Mucosa of gallbladder (tissue), 1 donor: ENCODE measurements around the gene SRRT. TPM values are rescaled to one million over a fixed set of nuclear protein-coding genes. Genes with fewer than 3 reads are reported as not detected.
A peak's percentile ranks its signal among the peaks of the same experiment; 100 is the strongest.
"Not testable (repeated sequence)": the region's sequence is repeated elsewhere in the genome, so short reads cannot be mapped to it uniquely, and the experiment has no call there.

ENCODE experiments used
- DNase-seq: peaks from one replicate; pipeline ENCODE4 v3.0.0-alpha.2; 2020; ENCODE audit warnings: low spot score
- total RNA-seq: library from RNA; stranded (reverse); gene quantifications from one replicate; pipeline ENCODE4 v1.2.1, GENCODE V29; 2021
- donor health status: DM: no; HTN: no; CAD: no.

The SRRT gene
- total RNA-seq, 1 donor from 2014 or later = 150 TPM

DNA sequence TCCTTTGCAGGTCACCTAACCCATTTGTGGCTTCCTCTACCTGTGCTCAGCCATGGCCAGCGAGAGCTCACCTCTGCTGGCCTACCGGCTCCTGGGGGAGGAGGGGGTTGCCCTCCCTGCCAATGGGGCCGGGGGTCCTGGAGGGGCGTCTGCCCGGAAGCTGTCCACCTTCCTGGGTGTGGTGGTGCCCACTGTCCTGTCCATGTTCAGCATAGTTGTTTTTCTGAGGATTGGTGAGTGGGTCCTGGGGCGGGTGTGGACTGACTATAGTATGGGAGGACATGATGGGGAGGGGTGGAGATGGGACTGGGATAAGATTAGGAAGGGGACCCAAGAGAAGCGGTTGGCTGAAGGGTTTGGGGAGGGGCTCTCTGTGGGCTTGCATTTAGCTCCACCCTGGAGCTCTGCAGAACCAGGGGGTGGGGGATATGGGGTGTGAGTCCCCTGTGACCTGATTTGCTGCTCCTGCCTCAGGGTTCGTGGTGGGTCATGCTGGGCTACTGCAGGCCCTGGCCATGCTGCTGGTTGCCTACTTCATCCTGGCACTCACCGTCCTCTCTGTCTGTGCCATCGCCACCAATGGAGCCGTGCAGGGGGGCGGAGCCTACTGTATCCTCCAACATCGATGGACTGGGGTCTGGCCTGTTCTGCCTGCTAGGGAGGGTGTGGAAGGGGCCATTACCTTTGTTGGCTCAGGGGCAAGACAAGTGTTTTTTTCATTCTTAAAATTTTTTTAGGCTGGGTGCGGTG is 20.6 kb upstream of the SRRT start:
- no peak for DNase-seq

DNA sequence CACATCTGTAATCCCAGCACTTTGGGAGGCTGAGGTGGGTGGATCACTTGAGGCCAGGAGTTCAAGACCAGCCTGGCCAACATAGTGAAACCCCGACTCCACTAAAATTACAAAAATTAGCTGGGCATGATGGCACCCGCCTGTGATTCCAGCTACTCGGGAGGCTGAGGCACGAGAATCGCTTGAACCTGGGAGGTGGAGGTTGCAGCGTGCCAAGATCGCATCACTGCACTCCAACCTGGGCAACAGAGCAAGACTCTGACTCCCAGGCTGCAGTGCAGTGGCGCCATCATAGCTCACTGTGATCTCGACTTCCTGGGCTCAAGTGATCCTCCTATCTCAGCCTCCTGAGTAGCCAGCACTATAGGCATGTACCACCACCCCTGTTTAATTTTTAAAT is 20.0 kb upstream of the SRRT start:
- not testable (repeated sequence) for DNase-seq

DNA sequence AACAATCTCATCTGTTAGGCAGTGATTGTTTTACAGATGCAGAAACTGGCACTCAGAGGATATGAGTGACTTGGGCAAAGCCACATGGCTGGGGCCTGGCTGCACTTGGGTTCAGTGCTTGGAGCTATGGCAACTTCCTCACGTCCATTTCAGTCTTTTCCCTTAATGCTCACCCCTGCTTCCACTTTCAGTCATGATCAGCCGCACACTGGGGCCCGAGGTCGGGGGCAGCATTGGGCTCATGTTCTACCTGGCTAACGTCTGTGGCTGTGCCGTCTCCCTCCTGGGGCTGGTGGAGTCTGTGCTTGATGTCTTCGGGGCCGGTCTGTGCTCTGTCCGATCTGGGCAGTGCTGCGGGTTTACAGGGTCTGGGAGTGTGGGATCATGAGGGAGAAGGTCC is 19.4 kb upstream of the SRRT start:
- no peak for DNase-seq

DNA sequence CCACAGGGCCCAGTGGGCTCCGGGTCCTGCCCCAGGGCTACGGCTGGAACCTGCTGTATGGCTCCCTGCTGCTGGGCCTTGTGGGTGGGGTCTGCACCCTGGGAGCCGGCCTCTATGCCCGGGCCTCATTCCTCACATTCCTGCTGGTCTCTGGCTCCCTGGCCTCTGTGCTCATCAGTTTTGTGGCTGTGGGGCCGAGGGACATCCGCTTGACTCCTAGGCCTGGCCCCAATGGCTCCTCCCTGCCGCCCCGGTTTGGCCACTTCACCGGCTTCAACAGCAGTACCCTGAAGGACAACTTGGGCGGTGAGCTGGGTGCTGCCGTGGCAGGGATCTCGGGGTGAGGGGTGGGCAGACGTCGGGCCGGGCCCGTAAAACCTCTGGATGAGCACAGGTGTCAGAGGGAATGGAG is 18.0 kb upstream of the SRRT start:
- no peak for DNase-seq

DNA sequence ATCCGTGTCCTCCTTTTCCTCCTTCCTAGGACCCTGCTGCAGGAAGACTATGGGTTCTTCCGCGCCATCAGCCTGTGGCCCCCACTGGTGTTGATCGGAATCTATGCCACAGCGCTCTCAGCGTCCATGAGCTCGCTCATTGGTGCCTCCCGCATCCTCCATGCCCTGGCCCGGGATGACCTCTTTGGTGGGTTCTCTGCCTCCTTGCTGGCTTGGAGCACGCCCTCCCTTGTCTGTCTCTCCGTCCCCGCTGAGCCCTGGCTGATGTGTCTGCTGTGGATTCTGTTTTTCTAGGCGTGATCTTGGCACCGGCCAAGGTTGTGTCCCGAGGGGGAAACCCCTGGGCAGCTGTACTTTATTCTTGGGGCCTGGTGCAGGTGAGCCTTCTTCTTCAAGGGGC is 15.0 kb upstream of the SRRT start:
- no peak for DNase-seq

DNA sequence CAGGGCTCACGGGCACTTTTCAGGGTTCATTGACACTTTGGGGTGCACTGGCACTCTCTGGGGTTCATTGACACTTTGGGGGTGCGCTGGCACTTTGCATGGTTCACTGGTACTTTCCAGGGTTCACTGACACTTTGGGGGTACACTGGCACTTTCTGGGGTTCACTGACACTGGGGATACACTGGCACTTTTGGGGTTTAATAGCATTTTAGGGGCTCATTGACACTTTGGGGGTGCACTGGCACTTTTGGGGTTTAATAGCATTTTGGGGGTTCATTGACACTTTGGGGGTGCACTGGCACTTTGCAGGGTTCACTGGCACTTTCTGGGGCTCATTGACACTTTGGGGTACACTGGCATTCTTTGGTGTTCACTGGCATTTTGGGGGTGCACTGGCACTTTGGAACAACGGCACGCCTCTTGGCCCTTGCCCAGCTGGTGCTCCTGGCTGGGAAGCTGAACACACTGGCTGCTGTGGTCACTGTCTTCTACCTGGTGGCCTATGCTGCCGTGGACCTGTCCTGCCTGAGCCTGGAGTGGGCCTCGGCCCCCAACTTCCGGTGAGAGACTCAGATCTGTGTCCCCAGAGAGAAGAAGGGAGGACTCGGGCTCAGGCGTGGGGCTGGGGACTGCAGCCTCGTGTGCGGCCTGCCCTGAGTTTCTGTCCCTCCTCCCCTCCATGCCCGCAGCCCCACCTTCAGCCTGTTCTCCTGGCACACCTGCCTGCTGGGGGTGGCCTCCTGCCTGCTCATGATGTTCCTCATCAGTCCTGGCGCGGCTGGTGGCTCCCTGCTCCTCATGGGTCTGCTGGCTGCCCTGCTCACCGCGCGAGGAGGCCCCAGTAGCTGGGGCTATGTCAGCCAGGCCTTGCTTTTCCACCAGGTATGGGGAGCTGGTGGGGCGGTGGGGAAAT is 13.9 kb upstream of the SRRT start:
- no peak for DNase-seq

DNA sequence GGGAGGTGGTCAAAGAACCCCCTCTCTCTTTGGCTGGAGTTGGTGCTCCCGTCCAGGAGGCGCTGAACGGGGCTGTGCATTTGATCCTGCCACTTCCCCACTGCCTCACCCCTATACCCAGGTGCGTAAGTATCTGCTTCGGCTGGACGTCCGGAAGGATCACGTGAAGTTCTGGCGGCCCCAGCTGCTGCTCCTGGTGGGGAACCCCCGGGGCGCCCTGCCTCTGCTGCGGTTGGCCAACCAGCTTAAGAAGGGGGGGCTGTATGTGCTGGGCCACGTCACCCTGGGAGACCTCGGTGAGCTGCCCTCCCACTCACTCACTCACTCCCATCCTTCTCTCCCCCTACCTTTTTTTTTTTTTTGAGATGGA is 13.3 kb upstream of the SRRT start:
- DNase-seq = no peak

DNA sequence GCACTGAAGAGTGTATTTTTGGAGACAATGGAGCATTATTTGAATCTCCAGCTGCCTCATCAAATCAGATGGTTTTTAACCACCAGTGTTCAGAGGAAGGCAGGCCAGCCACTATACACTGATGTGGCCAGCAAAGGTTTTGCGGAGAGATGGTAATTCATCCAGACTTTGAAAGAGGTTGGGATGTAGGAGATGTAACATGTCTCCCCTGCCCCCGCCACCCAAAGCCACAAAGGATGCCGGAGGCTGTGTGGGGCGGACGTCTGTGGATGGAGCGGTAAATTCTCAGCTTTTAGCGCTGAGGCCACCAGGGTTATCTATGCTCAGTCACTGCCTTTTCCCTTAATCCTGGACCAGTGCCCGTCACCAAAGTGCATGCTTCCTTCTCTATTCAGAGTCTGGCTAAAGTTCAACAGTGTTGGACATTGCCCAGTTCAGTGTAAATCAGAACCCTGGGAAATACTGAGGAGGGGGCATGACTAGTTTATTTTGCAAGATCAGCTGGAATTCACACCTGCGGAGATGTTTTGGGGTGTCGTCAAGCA is 11.4 kb upstream of the SRRT start:
- peak; percentile 73 for DNase-seq

DNA sequence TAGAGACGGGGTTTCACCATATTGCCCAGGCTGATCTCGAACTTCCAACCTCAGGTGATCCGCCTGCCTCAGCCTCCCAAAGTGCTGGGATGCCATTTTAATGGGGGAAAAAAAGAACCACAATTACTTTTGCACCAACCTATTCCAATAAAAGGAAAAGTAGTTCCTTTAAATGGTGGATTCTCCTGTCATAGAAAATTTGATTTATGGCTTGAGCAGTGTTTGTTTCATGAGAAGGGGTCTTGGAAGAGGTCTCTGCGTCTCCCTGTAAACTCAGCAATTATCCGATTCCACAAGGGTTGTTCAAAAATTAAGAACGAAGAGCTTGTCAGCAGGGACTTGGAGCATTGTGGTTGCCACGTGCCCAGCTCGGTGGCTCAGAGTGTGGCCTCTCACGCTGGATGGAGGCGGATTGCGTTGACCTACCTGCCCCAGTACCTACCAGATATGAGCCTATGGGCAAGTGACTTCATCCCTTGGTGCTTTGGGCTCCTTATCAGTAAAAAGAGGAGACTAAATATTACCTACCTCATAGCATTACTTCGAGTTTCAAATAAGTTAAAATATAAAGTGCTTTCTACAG is 10.5 kb upstream of the SRRT start:
- DNase-seq = no peak

DNA sequence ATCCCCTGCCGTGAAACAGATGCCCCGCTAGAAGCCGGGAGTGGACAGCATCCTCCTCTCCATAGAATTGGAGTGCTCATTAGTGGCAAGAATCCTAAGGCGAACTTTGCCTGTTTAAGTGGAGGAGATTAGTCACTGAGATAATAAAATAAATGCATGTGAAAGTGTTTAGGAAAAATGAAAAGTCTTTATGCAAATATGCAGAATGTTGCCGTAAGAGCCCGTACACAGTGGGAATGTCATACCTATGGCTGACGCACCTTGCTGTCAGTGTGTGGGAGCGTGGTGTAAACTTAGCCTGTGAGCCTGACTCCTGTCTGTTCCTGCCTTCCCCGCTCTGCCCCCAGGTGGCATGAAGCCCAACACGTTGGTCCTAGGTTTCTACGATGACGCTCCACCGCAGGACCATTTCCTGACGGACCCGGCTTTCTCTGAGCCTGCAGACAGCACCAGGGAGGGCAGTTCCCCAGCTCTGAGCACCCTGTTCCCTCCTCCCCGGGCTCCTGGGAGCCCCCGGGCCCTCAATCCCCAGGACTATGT is 9.5 kb upstream of the SRRT start:
- DNase-seq = no peak

DNA sequence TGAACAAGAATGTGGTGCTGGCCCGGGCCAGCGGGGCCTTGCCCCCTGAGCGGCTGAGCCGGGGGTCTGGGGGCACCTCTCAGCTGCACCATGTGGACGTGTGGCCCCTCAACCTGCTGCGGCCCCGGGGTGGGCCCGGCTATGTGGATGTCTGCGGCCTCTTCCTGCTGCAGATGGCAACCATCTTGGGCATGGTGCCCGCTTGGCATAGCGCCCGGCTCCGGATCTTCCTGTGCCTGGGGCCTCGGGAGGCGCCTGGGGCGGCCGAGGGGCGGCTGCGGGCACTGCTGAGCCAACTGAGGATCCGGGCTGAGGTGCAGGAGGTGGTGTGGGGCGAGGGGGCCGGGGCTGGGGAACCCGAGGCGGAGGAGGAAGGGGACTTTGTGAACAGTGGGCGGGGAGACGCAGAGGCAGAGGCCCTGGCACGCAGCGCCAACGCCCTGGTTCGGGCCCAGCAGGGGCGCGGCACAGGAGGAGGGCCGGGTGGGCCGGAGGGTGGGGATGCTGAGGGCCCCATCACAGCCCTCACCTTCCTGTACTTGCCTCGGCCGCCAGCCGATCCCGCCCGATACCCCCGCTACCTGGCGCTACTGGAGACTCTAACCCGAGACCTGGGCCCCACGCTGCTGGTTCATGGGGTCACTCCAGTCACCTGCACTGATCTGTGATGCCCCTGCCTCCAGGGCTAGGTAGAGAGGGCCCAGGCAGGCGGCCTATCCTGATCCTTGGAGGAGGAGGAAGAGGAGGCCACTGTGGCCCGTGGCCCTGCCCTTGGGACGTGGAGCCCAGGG is 8.8 kb upstream of the SRRT start:
- DNase-seq = peak; percentile 92

DNA sequence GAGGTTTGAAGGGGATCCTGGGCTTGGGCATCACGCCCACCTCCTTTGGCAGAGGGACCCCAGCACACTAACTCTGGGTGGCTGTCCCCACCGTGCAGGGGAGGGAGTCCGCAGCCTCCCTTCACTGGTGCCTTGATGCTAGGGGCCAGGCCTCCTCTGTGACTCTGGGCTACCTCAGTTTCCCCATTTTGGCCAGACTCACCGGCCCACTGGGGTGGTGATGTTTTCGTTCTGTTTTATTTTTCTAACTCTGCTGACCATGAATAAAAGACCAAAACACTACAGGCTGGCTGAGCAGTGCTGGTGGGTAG is 8.2 kb upstream of the SRRT start:
- DNase-seq = no peak

DNA sequence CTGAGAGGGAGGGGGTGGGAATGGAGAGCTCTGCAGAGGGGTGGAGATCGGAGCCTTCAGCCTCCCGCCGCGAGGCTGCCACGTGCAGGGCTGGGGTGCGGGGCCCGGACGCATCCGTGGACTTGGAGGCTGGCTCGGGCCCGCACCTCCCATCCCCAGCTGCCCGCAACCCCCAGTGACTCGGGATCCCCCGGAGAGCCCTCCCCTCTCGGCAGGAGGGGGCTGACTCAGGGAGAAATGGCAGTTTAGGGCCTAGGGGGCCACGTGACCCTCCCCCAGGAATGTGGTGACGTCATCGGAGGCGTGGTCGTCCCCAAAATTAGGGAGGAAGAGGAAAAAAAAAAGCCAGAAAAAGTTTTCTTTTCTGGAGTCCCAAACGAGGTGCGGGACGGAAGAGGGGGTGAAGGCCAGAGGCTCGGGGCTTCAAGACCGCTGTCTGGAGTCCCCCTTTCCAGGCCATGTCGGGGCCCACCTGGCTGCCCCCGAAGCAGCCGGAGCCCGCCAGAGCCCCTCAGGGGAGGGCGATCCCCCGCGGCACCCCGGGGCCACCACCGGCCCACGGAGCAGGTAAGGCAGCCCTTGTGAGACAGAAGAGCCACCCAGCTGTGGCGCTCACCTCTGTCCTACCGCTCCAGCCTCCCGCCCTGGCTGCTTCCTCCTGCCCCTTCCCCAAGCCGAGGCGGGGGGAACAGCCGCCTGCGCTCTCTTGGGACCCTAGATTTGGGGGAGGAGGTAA is 7.7 kb upstream of the SRRT start, which contains the start of gene TRIP6:
TSS of gene TRIP6 (plus strand) at position 348 of the 736 bp plus-strand sequence. CDS start at position 459, 111 bp downstream.
- DNase-seq = peak; percentile 87

DNA sequence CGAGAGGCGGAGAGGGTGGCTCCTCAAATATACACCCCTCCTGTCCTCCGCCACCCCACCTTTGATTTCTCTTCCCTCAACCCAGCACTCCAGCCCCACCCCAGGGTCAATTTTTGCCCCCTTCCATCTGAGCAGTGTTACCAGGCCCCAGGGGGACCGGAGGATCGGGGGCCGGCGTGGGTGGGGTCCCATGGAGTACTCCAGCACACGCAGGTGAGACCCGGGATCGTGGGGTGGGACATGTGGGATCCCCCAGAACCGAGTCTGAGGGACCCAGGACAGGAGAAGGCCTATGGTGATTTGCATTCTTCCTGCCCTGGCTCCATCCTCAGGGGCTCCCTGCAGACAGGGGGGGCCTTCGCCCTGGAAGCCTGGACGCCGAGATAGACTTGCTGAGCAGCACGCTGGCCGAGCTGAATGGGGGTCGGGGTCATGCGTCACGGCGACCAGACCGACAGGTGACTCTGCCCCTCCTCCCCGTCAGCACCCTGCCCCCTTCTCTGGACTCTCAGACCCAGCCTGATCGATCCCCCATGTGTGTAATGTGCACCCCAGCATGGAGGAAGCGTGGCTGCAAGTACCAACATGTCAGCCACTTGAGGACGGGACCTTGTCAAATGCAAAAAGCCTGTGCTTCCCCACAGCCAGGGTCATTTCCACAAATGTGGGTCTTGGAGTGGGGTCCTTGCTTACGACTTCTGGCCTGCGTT is 7.0 kb upstream of the SRRT start:
- DNase-seq = peak; percentile 61

DNA sequence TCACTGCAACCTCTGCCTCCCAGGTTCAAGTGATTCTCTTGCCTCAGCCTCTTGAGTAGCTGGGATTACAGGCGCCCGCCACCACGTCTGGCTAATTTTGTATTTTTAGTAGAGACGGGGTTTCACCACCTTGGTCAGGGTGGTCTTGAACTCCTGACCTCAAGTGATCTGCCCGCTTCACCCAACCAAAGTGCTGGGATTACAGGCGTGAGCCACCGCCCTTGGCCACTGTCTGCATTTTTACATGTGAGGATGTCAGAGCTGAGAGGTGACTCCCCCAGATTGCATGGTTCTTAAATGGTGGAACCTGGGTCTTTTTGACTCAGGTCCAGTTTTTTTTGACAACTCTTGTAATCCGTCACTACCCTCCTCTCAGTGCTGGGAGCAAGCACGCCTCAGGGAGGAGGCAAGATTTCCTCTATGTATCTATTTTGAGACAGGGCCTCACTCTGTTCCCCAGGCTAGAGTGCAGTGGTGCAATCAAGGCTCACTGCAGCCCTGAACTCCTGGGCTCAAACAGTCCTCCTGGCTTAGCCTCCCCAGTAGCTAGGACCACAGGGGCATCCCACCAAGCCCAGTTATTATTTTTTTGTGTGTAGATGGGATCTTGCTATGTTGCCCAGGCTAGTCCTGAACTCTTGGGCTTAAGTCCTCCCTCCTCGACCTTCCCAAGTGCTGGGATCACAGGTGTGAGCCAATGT is 1.2 kb upstream of the SRRT start:
- DNase-seq = no peak

DNA sequence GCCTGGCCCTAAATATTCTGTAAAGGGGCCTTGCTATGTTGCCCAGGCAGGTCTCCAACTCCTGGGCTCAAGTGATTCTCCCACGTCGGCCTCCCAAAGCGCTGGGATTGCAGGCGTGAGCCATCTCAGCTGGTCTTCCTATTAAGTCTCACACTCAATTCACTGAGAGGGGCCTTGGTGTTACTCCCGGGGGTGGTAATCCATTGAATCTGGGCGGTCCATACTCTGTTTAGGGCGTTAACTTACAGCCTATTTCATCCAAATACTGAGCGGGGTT is 665 bp upstream of the SRRT start:
- DNase-seq = no peak

DNA sequence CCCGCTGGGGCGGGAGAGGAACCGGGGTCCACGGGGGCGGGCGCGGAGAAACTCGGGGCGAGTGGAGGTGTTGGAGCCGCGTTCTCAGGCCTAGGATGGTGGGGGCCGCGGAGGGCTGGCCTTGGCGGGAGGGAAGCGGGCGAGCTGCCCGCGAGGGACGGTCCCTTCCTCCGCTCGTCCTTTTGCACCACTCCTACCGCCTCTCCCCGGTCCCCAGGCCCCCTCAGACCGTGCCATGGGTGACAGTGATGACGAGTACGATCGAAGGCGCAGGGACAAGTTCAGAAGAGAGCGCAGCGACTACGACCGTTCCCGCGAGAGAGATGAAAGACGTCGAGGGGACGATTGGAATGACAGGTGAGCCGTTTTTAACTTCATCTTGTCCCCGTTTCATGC is 451 bp downstream of the SRRT start:
- DNase-seq = no peak

DNA sequence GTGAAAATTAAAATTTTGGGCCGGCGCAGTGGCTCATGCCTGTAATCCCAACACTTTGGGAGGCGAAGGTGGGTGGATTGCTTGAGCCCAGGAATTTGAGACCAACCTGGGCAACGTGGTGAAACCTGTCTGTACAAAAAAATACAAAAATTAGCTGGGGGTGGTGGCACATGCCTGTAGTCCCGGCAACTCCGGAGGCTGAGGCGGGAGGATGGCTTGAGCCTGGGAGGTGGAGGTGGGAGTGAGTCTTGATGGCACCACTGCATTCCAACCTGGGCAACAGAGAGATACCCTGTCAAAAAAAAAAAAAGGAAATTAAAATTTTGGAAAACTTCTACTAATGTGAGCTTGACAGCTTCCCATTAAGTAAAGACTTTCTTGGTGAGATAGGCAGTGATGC is 3.1 kb downstream of the SRRT start:
- no peak for DNase-seq

DNA sequence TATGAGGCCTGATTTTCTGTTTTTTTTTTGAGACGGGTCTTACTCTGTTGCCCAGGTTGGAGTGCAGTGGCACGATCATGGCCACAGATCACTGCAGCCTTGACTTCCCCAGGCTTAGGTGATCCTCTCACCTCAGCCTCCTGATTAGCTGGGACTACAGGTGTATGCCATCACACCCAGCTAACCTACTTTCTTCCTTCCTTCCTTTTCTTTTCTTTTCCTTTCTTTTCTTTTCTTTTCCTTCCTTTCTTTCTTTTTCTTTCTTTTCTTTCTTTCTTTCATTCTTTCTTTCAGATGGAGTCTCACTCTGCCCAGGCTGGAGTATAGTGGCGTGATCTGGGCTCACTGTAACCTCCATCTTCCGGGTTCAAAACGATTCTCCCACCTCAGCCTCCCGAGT is 3.8 kb downstream of the SRRT start:
- DNase-seq = no peak
